NOMO-1 (cell line): ENCODE measurements around the gene GFER.
A peak's percentile ranks its signal among the peaks of the same experiment; 100 is the strongest.

ENCODE experiments used
- DNase-seq, 2 experiments: peaks; one replicate each; lab custom pipeline; 2025; ENCODE audit not compliant: unreplicated experiment in 2 of 2; lab: John Stamatoyannopoulos, UW

Gene GFER

DNA sequence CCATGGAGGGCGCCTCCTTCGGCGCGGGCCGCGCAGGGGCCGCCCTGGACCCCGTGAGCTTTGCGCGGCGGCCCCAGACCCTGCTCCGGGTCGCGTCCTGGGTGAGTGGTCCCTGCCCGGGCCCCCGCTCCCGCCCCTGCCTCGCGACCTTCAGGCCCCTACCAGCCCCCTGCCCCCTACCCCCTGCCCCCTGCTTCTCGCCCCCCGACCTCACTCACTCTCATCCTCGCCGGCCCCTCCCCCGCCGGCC is 6.0 kb downstream of the GFER start:
- no peak for DNase-seq

DNA sequence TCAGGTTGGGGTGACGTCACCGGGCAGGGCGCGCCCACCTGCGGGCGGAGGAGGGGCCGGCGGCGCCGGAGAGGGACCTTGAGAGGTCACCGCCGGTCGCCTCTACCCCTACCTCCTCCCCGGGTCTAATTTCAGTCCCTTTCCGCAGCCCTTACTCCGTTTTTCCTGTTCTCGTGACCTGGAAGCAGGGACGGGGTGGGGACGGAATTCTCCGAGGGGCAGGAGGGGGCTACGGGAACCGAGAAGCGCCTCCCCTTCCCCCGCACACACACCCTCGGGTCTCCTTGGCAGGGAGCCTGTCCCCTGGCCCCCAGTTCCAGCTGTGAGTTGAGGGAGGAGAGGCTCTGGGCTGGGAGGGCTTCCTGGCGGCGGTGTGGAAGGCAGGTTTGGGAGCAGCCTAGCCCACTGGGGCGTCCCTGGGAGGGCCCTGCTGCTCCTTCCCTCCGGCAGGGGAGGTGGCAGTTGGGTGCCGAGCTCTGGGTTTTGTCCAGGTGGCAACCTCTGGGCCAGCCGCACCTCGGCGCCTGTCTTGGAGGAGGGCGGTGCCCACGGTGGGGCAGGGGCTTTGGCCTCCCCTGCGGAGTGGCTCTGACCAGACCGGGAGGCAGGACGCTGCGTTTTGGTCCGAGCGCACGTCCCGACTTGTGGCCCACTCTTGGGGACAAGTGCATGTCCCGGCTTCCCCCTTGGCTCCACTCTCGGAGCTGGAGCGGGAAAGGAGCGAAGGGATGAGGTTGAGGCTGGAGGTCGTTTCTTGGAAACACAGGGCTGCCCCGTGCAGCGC is 6.5 kb downstream of the GFER start:
- no peak for DNase-seq

DNA sequence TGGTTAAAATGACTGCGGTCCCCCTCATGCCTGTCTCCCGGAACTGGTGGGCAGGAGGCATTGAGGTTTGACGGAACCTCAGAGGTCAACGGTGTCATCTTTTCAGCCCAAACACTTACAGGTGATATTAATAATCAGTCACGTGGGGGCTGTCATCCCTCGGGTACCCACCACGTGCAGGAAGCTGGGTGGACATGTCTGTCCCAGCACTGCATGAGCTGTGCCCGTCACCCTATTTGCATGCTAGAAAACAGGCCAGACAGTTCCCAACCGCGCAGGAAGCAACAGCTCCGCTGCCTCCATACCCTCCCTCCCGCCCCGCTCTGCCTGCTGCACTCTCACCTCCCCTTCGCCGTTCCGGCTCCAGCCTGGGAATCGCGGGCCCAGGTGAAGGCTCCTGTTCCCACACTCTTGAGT is 7.2 kb downstream of the GFER start:
- DNase-seq = no peak

DNA sequence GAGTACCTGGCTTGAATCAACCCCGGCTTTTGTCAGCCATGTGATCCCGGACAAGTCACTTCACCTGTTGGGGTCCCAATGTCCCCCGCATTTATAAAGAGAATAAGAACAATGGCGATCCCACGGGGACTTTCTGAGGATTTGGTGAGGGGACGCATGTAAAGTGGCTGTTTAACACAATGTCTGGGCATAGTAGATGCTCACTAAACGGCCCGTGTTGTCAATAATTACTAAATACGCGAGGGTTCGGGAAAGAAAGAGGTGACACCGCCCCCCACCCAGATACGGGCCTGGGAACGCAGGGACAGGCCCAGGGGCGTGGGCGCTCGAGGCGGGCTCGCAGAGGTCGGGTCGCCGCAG is 7.6 kb downstream of the GFER start:
- no peak for DNase-seq

DNA sequence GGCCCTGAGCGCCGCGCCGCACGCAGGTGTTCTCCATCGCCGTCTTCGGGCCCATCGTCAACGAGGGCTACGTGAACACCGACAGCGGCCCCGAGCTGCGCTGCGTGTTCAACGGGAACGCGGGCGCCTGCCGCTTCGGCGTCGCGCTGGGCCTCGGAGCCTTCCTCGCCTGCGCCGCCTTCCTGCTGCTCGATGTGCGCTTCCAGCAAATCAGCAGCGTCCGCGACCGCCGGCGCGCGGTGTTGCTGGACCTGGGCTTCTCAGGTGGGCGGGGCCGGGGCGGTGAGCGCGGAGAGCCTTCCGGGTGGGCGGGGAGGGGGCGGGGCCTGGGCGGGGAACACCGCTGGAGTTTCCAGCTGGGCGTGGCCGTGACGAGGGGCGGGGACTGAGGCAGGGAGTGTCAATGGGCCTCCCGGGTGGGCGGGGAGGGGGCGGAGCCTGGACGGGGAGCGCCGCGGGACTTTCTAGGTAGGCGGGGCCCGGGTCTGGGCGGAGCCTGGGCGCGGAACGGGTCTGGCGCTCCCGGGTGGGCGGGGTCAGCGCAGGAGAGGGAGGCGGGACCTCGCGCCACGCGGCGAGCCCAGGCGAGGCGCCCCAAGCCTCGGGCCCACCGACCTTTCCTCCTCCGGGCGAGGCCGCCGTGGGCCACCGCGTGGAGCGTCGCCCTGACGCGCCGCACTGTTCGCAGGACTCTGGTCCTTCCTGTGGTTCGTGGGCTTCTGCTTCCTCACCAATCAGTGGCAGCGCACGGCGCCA is 8.1 kb downstream of the GFER start:
- peak; percentile 73 to 88 for DNase-seq

DNA sequence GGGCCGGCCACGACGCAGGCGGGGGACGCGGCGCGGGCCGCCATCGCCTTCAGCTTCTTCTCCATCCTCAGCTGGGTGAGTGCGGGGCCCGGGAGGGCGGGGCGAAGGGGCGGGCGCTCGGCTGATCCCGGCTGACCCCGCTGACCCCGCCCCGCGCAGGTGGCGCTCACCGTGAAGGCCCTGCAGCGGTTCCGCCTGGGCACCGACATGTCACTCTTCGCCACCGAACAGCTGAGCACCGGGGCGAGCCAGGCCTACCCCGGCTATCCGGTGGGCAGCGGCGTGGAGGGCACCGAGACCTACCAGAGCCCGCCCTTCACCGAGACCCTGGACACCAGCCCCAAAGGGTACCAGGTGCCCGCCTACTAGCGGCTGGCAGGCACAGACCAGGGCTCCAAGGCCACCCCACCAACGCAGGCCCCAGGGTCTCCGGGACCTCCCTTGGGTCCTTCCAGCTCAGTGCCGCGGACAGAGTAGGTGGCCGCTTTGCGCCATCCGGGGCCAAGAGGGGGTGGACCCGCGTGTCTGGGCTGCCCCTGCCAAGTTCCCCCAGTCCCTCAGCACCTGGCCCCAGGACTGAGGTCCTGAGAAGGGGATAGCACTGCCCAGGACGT is 8.8 kb downstream of the GFER start:
- no peak for DNase-seq

DNA sequence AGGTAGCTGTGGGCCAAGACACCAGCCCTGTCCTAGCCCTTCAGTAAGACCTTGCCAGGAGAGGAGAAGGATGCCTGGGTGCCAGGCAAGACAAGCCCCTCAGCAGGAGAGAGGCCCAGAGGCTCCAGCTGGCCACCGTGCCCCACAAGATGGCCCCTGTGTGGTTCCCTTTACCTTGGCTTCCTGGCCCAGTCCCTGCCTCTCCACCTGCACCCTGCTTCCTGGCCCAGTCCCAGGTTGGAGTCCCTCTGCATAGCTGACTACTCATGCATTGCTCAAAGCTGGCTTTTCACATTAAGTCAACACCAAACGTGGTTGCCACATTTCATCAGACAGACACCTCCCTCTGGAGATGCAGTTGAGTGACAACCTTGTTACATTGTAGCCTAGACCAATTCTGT is 9.7 kb downstream of the GFER start:
- no peak for DNase-seq

DNA sequence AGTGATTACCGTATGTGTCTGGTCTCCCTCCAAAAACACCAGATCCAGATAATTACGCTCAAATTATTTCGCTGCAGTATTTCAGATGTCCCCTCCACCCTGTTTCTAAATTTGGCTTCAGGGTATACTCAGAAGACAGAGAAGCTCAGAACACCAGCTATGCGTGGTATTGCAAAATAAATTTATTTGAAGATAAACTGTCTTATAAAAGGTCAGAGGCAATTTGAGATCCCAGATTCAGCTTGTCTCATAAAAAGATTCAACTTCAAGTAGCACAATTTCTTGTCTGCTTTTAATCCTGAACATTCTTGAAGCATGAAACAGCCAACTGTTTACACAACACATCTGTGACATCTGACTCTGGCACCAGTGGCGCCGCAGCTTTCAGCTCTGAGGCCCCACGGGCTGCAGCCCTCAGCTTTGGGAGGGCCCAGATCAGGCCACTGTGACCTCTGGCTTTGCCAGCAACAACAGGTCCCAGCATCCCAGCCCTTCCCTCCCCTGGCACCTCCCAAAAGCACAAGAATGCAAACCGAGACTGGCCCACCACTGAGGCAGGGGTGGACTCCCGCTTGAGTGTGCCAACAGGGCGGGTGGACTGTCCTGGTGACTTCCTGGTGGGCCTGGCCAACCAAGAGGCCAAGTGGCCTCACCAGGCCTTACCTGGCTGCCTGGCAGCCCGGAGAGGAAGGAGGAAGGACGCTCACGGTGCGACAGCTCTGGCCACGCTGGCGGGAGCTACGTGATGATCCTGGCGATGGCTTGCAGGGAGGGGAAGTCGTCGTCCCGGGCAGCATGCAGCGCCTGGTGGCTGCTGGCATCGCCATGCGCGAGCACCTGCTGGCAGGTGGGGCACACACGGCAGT is 13.7 kb downstream of the GFER start:
- no peak for DNase-seq

DNA sequence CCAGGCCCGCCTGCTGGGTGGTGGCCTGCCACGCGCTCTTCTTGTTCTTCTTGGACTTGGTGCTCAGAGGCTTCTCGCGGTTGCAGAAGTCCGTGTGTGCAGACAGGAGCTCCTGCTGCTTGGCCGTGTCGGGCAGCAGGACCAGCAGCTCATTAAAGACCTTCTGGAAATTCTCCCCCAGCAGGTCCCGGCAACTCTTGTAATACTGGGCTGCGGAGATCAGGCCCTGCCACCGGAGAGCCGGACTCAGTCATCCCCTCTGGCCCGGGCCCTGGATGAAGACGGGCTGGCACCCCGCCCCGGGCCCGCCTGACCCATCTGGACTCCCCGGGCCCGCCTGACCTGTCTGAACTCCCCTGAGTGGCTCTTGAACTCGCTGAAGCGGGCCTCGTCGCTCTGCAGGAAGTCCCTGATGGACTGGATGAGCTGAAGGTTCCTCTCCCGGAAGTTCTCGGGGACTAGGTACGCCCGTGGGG is 14.4 kb downstream of the GFER start:
- DNase-seq = no peak

DNA sequence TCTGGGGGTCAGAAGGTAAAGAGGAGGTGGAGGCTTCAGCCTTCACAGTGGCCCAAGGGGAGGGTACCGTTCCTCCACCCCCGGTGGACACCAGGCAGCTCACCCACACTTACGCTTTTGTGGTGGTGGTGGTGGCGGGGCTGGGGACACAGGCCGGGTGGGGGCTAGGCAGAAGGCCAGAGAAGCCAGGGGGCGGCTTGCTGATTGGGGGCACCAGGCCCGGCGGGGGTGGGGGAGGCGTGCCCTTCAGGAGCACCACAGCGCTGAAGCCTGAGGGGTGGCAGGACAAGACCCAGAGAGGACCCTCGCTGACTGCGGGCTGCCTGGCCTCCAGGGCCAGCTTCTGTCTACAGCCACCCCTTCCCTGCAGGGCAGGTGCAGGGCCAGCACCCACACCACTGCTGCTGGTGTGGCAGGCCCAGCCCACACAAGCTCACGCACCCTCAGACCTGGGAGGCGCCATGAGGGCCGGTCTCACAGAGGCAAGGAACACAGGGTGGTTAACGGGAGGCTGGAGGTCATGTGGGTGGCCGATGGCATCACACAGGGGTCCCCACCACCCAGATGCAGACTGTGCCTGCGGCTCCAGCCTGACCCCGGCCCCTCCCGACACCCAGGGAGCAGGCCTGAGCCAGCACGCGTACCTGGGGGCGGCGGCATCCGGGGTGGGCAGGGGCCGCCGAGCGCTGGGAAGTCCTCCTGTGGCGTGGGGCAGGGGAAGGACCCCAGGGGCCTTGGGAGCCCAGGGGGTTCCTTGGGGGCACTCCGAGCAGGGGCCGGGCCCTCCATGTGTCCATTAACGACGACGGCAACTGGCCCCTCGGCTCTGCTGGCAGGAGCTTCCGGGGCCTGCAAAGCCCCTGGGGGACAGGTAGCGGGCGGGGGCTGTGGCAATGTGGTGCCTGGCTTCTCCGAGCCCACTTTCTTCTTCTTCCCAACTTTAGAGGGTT is 15.1 kb downstream of the GFER start:
- no peak for DNase-seq

DNA sequence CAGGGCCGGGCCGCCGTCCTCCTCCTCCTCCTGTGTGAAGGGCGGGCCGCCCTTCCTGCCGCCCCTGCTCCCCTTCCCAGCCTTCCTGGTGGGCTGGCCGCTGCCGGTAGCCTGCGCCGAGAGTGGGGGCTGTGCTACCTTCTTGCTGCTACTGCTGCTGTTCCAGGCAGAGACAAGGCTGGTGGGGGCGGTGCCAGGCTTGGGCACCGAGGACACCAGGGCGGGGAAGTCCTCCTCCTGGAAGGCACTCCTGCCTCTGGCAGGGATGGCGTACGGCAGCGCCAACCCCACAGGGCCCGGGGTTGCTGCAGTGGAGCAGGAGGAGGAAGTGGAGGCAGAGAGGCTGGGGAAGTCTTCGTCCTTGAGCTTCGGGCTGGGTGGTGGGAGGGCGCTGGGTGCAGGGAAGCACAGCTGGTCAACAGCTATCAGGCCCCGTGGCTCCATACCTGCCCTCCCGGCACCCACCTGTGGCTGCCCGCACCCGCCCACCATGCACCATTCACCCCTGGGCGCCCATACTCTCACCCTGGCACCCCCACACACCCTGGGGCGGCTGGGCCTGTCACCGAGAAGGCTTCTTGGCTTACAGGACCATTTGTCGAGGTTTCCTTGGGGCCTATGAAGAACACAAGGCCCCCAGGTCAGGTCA is 16.0 kb downstream of the GFER start:
- DNase-seq = no peak

DNA sequence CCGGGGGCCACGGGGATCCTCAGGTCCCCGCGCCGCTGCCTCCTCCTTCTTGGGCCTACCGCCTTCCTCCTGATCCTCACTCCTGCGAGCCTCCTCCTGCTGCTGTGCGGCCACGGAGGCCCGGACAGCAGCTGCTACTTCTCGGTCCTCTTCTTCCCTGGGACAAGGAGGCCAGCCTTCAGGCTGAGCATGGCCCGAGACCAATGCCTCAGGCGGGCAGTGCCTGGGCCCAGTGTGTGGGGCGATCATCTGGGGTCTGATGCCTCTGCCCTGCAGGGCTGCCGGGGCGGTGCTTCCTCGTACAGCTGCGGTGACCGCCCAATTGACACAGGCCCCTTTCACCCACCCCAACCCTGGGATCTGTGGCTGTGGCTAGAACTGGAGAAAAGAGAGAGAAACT is 17.0 kb downstream of the GFER start:
- DNase-seq = no peak

DNA sequence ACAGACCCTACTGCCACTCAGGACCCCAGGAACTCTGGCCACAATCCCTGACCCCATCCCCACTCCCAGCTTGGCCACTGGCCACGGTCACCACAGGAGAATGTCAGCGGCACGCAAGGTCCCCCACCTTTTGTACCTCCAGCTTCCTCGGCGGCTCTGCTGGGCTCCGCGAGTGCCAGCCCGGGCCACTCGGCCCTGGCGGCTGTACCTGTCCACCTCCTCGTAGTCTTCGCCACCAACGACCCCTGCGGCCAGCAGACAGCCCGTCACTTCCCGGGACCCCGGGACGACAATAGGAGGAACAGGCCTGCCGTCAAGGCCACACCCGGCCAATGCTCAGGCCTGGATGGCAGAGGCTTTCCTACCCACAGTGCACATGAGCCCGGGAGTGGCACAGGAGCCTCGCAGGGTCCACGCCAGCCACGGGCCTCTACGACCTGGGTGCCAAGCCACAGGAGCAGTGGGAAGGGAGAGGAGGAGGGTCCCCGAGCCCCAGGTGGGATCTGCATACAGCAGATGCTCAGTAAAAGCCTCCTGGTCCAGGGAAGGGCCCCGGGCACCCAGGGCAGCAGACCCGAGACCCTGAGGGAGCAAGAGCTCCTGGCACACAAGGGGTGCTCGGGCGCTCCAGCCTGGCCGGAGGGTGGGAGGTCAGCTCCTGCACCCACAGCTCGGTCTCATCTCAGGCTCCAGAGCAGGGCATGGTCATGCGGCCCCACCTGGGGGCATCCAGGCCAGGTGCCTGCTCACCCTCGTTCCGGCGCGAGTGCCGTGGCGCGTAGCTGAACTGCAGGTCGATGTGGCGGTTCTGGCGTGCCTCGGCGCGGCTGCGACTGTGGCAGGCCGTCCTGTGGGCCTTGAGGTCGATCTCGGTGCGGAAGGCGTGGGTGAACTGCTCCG is 17.7 kb downstream of the GFER start:
- no peak for DNase-seq

DNA sequence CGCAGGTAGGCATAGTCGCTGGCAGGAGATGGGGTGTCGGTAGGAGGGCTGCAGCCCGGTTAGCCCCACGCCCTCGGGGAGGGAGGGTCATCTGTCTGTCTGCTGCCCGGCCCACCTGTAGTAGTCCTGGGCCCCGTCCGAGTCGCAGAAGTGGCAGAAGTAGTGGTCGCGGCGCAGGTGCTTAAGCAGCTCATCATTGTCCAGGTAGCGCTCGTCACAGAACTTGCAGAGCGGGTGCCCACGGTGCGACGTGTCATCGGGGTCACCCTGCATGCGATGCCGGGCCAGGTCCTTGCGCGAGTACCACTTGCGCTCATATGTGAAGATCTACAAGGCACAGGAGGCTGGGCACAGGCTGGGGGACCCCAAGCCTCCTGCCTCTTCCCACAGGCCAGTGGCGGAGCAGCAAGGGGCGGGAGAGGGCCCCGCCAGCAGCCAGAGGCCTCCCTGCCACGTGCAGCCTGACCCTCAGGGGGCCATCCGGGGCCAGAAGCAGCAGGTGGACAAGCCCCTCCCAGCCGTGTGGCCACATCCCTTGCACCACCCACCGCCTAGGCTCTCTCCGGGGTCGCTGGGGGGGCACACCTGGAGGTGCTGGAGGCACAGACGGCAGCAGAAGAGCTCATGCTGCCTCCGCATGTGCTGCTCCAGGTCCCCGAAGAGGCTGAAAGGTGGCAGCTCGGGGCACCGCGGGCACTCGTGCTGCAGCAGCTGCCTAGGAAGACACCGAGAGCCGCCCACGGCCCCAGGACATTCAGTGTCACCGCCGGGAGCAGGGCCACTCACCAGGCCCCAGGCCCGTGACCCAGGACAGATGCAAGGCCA is 18.6 kb downstream of the GFER start:
- no peak for DNase-seq

DNA sequence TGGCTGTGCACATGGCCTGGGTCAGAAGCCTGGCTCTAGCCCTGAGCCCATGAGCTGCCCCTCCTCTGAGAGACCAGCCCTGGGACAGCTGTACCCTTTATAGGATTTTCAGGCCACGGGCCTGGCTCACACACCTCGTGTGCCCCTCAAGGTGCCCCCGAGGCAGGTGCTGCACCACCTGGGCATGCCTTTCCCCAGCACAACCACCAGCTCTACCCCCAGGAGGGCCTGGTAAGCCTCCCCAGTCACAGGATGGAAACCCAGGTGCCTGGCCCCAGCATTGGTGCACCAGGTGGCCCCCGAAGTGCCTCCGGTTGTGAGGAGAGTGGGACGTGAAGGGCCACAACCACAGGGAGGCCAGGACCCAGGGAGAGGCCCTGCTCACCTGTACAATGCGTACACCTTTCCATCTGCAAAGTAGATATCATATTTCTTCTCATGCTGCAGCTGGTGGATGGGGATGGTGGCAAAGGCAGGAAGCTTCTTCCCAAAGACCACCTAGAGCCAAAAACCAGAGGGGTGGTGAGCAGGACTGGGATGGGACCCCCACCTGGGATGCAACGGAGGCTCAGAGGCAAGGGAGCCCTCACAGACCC is 19.3 kb downstream of the GFER start:
- no peak for DNase-seq

DNA sequence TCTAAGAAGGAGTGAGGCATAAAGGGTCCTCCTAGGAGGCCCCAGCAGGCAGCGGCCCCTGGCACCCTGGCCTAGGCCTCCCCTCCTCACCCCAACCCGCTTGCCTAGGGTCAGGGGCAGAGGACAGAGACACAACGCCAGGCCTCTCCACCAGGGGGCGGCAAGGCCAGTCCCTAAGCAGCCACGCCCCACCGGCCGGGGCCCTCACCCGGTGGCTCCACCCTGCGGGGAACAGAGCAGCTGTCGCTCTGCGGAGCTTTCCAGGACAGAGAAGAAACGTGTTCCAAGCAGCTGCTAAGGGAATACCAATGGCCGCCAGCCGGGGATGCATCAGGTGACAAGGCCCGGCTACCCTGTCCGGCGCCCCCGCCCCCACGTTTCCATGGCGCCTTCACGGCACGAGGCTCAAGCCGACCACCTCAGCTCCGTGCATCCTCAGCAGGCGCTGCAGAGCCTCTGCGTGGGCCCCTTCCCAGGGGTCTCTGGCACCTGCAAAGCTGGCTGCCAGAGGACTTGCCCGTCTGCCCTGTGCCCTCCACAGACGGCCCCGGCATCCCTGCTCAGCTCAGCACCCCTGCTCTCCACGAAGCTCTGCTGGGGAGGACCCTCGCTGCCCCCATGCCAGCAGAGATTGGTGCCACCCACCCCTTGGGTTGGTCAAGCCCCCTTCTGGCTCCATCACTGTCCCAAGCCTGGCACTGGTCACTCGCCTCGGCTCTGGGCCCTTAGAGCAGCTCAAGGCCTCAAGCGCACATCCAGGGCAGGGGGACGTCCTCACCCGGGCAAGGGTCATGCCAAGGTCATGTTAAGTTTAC is 20.0 kb downstream of the GFER start:
- peak; percentile 77 to 83 for DNase-seq
